OCI-LY3 (cell line): Measurements from ENCODE around the gene PTN.

Experiments used
- EZH2phosphoT487 ChIP-seq: fragments of 200-600 bp; shearing (Covaris generic); IDR thresholded peaks from 2 replicates; pipeline ENCODE4 v1.6.1; 2018; ENCODE audit warnings: antibody characterized with exemption, mixed run types, low read depth
- TF ChIP-seq, protein P1 (sequence below): fragments of 200-600, 300-600 bp; sonication (generic); IDR thresholded peaks from 2 replicates; pipeline ENCODE4 v1.5.1; 2014; ENCODE audit warnings: antibody characterized with exemption, low read length, low read depth

GRCh38 chr7:137337902-137338301, 5.6 kb downstream of the PTN start:
- TF ChIP-seq, protein P1, sequence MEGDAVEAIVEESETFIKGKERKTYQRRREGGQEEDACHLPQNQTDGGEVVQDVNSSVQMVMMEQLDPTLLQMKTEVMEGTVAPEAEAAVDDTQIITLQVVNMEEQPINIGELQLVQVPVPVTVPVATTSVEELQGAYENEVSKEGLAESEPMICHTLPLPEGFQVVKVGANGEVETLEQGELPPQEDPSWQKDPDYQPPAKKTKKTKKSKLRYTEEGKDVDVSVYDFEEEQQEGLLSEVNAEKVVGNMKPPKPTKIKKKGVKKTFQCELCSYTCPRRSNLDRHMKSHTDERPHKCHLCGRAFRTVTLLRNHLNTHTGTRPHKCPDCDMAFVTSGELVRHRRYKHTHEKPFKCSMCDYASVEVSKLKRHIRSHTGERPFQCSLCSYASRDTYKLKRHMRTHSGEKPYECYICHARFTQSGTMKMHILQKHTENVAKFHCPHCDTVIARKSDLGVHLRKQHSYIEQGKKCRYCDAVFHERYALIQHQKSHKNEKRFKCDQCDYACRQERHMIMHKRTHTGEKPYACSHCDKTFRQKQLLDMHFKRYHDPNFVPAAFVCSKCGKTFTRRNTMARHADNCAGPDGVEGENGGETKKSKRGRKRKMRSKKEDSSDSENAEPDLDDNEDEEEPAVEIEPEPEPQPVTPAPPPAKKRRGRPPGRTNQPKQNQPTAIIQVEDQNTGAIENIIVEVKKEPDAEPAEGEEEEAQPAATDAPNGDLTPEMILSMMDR, result peak; percentile 36; the same call in 1 of the 2 replicates
- TF ChIP-seq EZH2phosphoT487, result no peak
